Measurements from ENCODE around the gene SCO2. TPM values are rescaled to one million over a fixed set of nuclear protein-coding genes. Genes with fewer than 3 reads are reported as not detected.

Gene SCO2
- total and polyA plus RNA-seq, 2 of the 4 experiments (the other 2 are of a cell fraction) = 1.3 to 1.9 TPM

- no peak for TF ChIP-seq RAD21 (IDR thresholded peaks at IDR 0.05; ENCODE audit: low read length)
These were observed 46.1 kb upstream of the SCO2 start (continued) for GRCh38 chr22:50571264-50572175.

- DNase-seq (no peak), ATAC-seq (ENCODE audit: low read depth) (no peak)
- H3K9ac ChIP-seq (ENCODE audit: low read depth, low read length) = no peak overlapping the region
- no peak overlapping the region for H3K18ac ChIP-seq (ENCODE audit: low read depth, low read length)
- no peak overlapping the region for H3K14ac ChIP-seq (replicated peaks; ENCODE audit: low read depth, low read length)
- H2BK120ac ChIP-seq (ENCODE audit: low read depth, low read length) = no peak overlapping the region
- no TSS peak for BruUV-seq (replicated peaks)
- H3K9me3 ChIP-seq (ENCODE audit: control insufficient read depth, insufficient read depth, low read length) = no peaks in the 10 kb centered on the region
- H2BK20ac ChIP-seq (ENCODE audit: low read depth, low read length) = no peak overlapping the region
- no peak overlapping the region for H3K27ac ChIP-seq (ENCODE audit: insufficient read depth, low read length)
- H3K36me3 ChIP-seq (ENCODE audit: control insufficient read depth, insufficient read depth, low read length) = no peaks in the 10 kb centered on the region; the same call in 1 of the 2 replicates
- H3K27me3 ChIP-seq (ENCODE audit: control insufficient read depth, insufficient read depth, low read length) = 0 out of 2 replicates have a peak, but pooled peaks cover 3% of the 10 kb centered on the region
- H3K4me2 ChIP-seq (ENCODE audit: low read depth, low read length) = no peak overlapping the region
- no peak overlapping the region for H3K4ac ChIP-seq (ENCODE audit: low read depth, low read length)
- H3K9me1 ChIP-seq (ENCODE audit: insufficient read depth, low read length) = no peaks in the 10 kb centered on the region
- in situ Hi-C loops (cut with MboI; ENCODE audit: low sequenced_read_pairs) (no loop called here), intact Hi-C loops (cut with micrococcal nuclease) (no loop called here), dilution Hi-C loops (cut with HindIII; ENCODE audit: low sequenced_read_pairs, unreplicated experiment) (no loop called here)
- H3K4me1 ChIP-seq (ENCODE audit: control insufficient read depth, insufficient read depth, low read length) = no peaks in the 10 kb centered on the region
- no peak overlapping the region for H2BK5ac ChIP-seq (ENCODE audit: low read depth, low read length, poor library complexity, severe bottlenecking)
- CTCF ChIA-PET = no interaction called here
- no peak overlapping the region for H3K23ac ChIP-seq (ENCODE audit: low read depth, low read length)
- H2AK9ac ChIP-seq (replicated peaks; ENCODE audit: low read depth, low read length, poor library complexity) = no peak overlapping the region
- H2AFZ ChIP-seq (replicated peaks; ENCODE audit: low read length, poor library complexity) = no peak overlapping the region
- no peak overlapping the region for H4K91ac ChIP-seq (ENCODE audit: insufficient read depth, low read depth, low read length)
- no peaks in the 10 kb centered on the region for H4K20me1 ChIP-seq (ENCODE audit: insufficient read depth, low read length)
- H2AK5ac ChIP-seq (ENCODE audit: low read depth, low read length) = no peak overlapping the region
- H2BK15ac ChIP-seq (ENCODE audit: low read depth, low read length) = no peak overlapping the region
- no peak overlapping the region for H3K4me3 ChIP-seq (ENCODE audit: insufficient read depth, low read depth, low read length)
- H4K8ac ChIP-seq (ENCODE audit: low read depth in 2 of 2, low read length in 2 of 2) = no peak overlapping the region
- POLR2A ChIA-PET (ENCODE audit: unreplicated experiment) = no interaction called here
- no peaks in the 10 kb centered on the region for H3K79me1 ChIP-seq (ENCODE audit: low read depth in 1 of 2, low read length in 2 of 2)
- H4K5ac ChIP-seq (ENCODE audit: low read depth, low read length) = no peak overlapping the region
- no peak overlapping the region for H3K56ac ChIP-seq (ENCODE audit: extremely low read depth, insufficient read depth, low read length)
- 87% methylated on average over 9 of the region's 12 CpGs; no CpG with 5 or more reads in 1 of the 2 experiments for WGBS, 2 experiments (ENCODE audit: extremely low coverage in 2 of 2, insufficient read length in 1 of 2)
- no peak for TF ChIP-seq CEBPB (IDR thresholded peaks at IDR 0.05; ENCODE audit: low read depth, low read length)
- TF ChIP-seq RCOR1 (IDR thresholded peaks at IDR 0.05; ENCODE audit: insufficient replicate concordance, low read length) = no peak
- TF ChIP-seq RFX5 (IDR thresholded peaks at IDR 0.05; ENCODE audit: low read depth, low read length) = no peak
- no peak for TF ChIP-seq SMC3 (IDR thresholded peaks at IDR 0.05; ENCODE audit: low read depth, low read length)
- TF ChIP-seq MAFK (IDR thresholded peaks at IDR 0.05; ENCODE audit: low read depth, low read length) = no peak
- TF ChIP-seq RAD21 (IDR thresholded peaks at IDR 0.05; ENCODE audit: low read length) = no peak
- TF ChIP-seq POLR2A (IDR thresholded peaks at IDR 0.05; ENCODE audit: low read depth, low read length) = no peak
- no peak for TF ChIP-seq NFE2L2 (IDR thresholded peaks at IDR 0.05; ENCODE audit: low read depth, low read length)
- TF ChIP-seq USF2 (IDR thresholded peaks at IDR 0.05; ENCODE audit: low read depth, low read length) = no peak
- TF ChIP-seq CHD1 (IDR thresholded peaks at IDR 0.05; ENCODE audit: low read depth, low read length) = no peak
- TF ChIP-seq MAZ (IDR thresholded peaks at IDR 0.05; ENCODE audit: borderline replicate concordance, low read depth, low read length) = no peak
- no peak for TF ChIP-seq MXI1 (IDR thresholded peaks at IDR 0.05; ENCODE audit: borderline replicate concordance, low read depth, low read length)
- no peak for TF ChIP-seq BHLHE40 (IDR thresholded peaks at IDR 0.05; ENCODE audit: low read depth, low read length)
- TF ChIP-seq CTCF (conservative IDR thresholded peaks at IDR 0.05; ENCODE audit: low read depth, low read length) = no peak
- no peak for TF ChIP-seq FOS (IDR thresholded peaks at IDR 0.05; ENCODE audit: low read depth, low read length)
These were observed 45.5 kb upstream of the SCO2 start for GRCh38 chr22:50570861-50571260.
